D721Med (cell line): ENCODE results near the gene MYO1H.

Experiments used
- DNase-seq: peaks from one replicate; pipeline ENCODE4 v3.0.0; 2011; ENCODE audit warnings: low spot score; ENCODE audit not compliant: insufficient read length
- FAIRE-seq: peaks from 2 replicates; lab custom pipeline; 2011; peaks lifted over from hg19 to GRCh38; lab: Jason Lieb, UNC
- CTCF ChIP-seq: IDR thresholded peaks from 2 replicates; pipeline ENCODE4 v1.5.1; 2012; ENCODE audit warnings: mild to moderate bottlenecking, control low read depth; ENCODE audit not compliant: insufficient read depth; ENCODE audit errors: missing control alignments

Gene MYO1H

GRCh38 chr12:109489016-109489954 lies 141.6 kb downstream of the MYO1H start:
- DNase-seq (no peak), FAIRE-seq (no peak)
- TF ChIP-seq CTCF: no peak

- DNase-seq (no peak), FAIRE-seq (no peak)
- TF ChIP-seq CTCF: no peak
Measured at GRCh38 chr12:109489955-109490565, 142.4 kb downstream of the MYO1H start.

GRCh38 chr12:109491671-109492070 lies 144.0 kb downstream of the MYO1H start:
- DNase-seq: no peak
- no peak for TF ChIP-seq CTCF
- no peak for FAIRE-seq

GRCh38 chr12:109492371-109492770 lies 144.7 kb downstream of the MYO1H start:
- TF ChIP-seq CTCF: no peak
- DNase-seq (no peak), FAIRE-seq (no peak)

- FAIRE-seq (no peak), DNase-seq (no peak)
- no peak for TF ChIP-seq CTCF
Measured at GRCh38 chr12:109493090-109493489, 145.4 kb downstream of the MYO1H start.

- TF ChIP-seq CTCF: no peak
- no peak for FAIRE-seq
- DNase-seq: no peak
Measured at GRCh38 chr12:109493938-109494337, 146.2 kb downstream of the MYO1H start.
